GM19467 (cell line): Measurements from ENCODE around the gene PDE4D.

ENCODE experiments used
- ATAC-seq: cut with Tn5 transposase; IDR thresholded peaks from one replicate; pipeline ENCODE4 v1.9.1; 2021; ENCODE audit warnings: mild to moderate bottlenecking, moderate library complexity; ENCODE audit not compliant: unreplicated experiment

Gene PDE4D

DNA sequence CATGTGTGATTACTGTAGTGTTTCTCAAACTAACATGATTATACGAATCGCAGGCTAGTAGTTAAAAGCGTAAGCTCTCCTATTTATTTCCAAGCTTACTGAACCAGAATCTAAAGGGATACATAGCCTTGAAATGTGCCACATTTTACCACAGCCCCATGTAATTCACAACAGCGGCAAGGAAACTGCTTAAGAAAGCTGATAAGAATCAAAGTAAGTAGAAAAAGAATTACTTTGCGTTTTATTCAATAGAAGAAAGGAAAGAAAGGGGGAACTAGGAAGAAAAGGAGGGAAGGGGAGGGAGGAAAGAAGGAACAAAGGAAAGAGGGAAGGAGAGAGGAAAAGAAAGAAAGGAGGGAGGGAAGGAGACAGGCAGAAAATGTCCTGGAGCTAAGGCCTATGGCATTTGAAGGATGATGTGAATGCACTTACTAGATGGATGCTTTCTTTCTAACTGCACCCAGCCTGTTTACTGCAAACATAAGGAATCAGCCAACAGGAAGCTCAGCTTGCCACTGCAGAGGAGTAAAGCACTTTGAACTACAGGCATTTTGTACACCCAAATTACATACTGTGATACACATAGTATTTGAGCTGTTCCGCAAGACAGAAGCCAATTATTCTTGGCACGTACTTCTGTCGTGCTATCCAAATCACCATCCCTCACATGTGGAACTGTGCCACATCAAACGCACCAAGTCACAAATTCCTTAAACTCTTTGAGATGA lies 789.0 kb downstream of the PDE4D start:
- no peak for ATAC-seq

DNA sequence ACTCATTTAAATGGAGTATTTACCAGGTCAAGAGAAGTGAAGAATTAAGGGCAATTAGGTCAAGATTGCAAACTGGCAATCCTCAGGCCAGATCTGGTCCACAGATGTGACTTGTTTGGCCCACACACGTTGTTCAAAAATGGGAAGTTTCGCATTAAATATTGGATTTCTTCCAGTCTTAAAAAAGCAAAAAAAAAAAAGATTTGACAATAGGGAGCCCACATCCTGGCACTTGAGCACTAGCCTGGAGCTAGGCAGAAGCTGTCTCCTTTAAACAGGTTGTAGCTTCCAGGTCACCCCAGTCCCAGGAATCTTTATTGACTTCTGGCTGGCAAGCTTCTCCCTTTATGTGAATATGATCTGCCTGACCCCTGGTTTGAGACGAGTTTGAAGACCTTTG lies 790.2 kb downstream of the PDE4D start:
- no peak for ATAC-seq

DNA sequence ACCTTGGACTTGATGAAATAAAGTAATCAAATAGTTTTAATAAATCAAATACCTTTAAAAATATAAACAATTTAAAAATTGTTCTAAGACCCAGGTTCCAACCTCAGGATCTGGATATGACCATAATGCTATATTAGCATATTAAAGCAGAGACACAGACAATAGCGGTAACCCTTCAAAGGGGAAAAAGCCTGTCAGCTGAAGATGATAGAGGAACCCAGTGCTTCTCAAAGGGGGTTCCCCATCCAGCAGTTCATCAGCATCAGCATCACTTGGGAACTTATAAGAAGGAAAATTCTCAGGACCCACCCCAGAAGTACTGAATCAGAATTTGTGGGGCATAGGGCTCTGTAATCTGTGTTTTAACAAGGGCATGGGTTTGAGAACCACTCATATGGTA lies 791.1 kb downstream of the PDE4D start:
- no peak for ATAC-seq

DNA sequence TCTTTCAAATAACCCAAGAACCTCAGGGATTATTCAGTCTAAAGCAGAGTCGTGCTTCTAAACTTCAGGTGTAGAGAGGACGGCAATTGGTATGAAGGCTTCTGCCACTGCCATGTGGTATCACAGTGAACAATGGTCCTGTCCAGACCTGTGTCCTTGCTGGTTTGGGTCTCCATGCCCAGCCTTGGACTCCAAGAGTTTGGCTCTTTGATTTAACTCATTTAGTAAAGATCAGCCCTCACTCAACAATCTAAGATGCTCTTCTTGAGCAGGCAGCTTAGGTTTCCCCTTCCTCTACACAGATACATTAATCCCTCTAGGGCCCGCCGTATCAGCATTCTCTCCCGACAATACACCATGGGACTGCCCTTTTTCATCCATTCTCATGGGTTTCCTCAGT lies 792.7 kb downstream of the PDE4D start:
- no peak for ATAC-seq

DNA sequence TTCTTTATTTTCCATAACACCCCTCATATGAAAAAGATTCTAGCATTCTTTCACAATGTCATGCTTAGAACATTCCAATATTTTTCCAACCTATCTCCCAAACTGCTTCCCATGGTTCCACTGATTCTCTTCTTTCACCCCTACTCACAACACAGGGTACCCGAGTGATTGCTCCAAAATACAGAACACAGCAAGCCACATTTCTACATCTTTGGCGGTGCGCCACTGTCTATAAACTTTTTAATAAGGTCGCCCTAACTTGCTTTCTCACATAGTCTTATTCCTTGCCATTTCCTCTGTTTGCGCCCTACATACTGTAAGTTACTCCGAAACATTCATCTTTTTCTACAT lies 793.6 kb downstream of the PDE4D start:
- no peak for ATAC-seq

DNA sequence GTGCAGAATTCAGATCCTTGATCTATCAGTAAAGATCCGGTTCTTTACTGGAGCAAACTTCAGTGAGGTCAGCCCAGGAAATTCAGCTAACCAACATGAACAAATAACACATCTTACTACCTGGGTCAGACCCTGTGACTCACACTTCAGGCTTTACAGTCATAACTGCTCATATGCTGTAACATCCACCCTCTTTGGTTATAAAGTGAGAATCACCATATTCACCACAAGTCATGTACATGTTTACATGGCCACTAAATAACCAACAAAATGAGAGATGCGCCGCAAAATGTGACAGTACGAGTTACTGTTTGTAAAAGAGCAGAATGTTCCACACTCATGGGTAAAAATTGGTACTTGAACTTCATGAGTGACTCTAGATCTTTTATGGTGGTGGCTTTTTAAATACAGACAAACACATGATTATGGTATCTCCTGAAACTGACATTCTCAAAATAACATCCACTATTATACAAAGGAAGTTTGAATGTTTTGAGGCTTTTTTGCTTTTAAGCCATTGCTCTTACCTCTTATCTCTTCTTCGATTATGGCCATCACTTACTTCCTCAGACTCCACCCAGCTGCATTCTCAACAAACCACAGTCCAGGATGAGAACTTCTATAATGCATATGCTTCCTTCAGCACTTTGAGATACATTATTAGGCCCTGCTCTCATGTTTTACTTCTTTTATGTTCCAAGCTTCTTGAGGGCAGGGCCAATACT lies 794.1 kb downstream of the PDE4D start:
- no peak for ATAC-seq

DNA sequence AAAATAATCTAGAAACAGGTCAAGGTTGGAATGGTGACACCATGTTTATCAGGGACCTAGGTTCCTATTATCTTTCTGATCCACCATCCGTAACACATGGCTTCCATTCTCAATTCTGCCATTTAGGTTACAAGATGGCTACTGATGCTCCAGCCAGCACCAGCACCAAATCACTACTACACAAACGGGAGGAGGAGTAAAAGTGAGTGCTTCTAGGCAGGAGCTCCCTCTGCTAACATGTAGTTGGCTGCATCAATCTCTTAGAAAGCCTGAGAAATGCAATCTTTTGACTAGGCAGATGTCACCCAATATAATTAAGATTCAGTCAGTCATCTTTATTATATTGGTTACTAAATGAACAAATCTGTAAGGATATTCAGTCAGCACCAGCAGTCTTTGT lies 794.8 kb downstream of the PDE4D start:
- ATAC-seq: no peak

DNA sequence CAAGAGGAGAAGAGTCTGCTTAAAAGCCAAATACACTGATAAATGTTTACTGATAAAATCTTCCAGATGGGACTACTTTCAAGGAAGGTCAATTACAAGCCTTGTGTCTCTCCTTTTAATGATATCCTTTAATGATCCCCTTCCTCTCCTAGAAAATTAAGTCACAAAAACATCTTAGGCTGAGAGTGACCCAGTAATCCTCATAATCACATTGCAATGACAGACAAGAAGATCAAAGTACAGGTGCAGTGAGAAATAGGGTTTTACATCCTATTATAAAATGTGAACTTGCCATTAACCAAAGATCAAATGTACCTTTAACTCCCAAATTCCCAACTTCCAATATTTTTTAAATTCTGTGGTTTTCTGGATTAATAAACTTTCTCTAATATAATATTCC lies 795.8 kb downstream of the PDE4D start:
- no peak for ATAC-seq

DNA sequence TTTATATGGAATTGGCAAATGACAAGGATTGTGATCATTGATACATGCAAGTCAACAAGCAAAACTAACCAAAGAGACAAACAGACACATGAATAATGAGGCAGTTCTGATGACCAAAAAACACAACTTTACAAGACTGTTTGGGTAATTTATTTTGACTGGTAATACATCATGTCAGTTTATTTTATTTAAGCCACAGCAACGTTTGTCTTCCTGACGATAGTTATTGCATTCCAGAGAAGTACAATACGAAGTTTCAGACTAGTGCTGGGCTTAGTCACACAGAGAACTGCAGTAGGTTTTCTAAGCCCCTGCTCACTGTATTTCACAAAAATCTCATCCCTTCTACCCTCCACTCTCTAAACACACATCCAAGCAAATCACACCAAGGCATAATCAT lies 796.4 kb downstream of the PDE4D start:
- no peak for ATAC-seq

DNA sequence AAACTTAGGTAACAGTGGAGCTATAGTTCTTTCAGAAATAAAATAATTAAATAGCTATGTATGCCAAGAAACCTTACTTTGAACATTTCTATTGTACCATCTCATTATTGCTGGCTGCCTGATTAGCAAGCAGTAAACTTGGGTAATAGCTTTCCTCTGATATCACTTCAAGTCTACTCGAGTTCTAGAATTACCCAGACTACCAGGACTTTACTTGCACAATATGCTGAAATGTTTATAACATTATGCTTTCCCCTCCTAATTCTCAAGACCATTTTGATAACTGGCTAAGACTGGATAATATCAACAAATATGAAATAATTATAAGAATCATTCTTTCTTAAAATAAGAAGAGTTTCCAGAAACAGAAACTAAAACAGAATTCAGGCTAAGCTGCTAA lies 798.0 kb downstream of the PDE4D start:
- ATAC-seq: no peak

DNA sequence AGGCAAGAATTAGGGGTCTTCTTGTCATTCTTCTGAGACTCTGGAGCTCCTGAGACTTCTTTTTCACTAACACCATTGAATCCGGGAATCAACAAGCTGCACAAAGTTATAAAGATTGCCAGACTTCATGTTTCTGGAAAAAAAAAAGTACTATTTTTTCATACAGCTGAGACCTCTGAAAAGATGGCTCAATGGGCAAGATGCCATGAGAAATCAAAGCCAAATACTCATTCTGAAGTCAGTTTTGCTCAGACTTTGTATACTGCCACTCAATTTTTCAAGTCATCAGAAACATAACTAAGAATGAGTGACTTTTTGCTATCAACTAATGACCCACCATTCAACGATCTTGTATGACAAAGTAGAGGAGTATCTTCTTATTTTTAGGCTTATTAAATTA lies 798.7 kb downstream of the PDE4D start:
- ATAC-seq: no peak

DNA sequence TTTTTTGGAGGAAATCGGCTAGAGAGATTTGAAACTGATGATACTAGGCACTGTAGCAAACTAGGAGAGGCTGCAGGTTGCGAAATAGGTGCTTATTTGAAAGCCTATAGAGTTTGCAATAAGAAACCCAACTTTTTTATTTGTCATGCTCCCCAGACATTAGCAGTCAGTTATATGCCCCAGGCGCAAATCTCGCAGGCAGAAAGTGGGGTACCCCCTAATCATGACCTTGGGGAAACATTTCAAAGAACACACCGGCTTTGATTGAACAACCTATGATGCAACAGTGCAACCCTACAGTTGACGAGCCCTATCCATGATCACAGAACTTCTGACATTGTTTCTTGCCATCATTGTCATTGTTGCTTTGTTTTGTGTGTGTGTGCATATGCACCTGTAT lies 800.2 kb downstream of the PDE4D start:
- ATAC-seq: no peak

DNA sequence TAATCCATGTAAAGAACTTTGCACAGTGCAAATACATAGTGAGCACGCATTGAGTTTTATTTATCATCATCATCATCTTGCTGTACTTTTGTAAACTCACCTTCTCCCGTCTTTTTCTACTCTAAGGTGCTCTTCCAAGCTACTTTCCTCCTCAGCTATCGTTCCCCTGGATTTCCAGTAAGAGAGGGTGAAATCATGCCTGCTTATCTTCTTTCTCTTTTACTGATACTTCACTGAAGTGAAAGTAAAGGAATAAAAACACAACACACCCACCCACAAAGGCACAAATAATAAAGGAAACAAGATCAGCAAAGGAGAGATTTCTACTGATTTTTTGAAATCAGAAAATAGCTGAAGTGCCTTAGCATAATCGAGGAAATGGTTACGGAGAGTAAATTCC lies 800.8 kb downstream of the PDE4D start:
- no peak for ATAC-seq

DNA sequence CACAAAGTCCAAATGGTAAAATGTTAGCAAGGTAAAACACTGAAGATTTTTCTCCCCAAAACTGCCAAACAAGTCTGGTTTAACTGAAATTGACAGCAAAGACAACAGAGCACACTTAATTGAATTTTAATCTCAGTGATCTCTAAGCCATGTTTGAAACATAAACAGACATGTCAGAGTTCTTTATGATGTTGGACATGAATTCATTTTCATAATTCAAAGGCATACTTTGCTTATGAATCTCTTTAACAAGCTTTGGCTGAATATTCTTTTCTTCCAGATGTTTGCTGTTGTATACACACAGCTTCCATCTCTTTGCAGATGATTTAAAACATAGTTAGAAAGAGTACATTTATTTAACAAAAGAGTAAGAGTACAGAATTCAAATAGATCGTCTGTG lies 801.6 kb downstream of the PDE4D start:
- ATAC-seq: no peak

DNA sequence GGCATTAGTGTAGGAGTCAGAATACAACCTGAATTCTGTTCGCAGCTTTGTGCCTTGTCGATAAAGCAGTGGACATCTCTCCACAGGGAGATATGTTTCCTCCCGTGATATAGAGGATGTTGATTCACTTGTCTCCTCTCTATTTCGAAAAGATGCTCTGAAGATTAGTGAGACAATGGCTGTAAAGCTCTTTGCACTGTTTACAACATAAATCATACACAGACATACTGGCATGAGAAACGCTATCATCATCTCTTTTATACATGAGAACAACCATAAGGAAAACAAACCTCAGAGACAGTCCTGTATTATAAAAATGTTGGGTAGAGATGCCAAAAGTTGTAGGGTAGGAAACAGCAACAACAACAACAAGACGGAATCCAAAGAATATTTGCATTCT lies 803.2 kb downstream of the PDE4D start:
- no peak for ATAC-seq

DNA sequence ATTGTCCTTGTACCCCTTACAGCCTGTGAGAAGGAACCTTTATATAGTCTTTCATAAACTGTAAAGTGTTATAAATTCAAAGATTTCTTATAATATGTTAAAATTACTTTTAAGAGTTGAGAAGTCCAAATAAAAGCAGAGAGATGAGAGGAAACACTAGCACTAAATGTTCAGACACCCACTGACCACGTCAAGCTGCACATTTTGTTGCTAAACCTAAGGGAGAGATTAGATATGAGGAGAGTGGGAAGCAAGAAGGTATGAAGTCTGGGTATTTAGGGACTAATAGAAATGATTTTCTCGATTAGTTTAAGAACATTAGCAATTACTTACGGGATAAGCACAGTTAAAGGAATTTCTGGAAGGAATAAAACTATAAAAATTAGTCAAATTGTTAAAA lies 803.8 kb downstream of the PDE4D start:
- ATAC-seq: no peak

DNA sequence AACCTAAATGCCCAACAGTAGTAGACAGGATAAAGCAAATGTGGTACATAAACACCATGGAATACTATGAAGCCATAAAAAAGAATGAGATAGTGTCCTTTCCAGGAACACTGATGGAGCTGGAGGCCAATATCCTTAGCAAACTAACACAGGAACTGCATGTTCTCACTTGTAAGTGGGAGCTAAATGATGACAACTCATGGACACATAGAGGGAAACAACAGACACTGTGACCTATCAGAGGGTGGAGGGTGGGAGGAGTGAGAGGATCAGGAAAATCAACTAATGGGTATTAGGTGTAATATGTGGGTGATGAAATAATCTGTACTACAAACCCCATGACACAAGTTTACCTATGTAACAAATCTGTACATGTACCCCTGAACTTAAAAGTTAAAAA lies 805.0 kb downstream of the PDE4D start:
- ATAC-seq: no peak

DNA sequence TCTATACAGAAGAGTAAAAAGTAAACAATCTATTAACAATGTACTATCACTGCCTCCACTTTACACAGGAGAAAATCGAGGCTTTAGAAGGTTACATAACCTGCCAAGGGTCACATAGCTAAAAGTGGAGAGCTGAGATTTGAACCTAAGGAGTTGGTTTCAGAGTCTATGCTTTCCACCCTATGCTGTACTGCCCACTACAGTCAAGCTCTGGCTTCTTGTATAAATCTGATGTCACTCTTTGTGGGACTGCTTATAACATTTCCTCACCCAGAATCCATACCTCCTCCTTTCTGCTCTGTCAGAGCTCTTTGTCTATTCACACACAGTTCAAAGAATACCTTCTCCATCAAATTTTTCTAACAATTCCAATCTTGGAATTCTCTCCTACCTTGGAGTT lies 807.5 kb downstream of the PDE4D start:
- ATAC-seq: no peak

DNA sequence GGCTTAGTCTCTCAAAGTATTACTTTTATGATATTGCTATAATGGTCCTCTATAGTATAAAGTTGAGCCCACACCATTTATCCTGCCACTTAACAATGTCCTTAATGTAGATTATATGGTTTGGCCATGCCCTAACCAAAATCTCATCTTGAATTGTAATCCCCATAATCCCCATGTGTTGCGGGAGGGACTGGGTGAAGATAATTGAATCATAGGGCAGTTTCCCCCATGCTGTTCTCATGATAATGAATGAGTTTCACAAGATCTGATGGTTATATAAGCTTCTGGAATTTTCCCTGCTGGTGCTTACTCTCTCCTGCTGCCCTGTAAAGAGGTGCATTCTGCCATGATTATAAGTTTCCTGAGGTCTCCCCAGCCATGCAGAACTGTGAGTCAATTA lies 811.8 kb downstream of the PDE4D start:
- ATAC-seq: no peak

DNA sequence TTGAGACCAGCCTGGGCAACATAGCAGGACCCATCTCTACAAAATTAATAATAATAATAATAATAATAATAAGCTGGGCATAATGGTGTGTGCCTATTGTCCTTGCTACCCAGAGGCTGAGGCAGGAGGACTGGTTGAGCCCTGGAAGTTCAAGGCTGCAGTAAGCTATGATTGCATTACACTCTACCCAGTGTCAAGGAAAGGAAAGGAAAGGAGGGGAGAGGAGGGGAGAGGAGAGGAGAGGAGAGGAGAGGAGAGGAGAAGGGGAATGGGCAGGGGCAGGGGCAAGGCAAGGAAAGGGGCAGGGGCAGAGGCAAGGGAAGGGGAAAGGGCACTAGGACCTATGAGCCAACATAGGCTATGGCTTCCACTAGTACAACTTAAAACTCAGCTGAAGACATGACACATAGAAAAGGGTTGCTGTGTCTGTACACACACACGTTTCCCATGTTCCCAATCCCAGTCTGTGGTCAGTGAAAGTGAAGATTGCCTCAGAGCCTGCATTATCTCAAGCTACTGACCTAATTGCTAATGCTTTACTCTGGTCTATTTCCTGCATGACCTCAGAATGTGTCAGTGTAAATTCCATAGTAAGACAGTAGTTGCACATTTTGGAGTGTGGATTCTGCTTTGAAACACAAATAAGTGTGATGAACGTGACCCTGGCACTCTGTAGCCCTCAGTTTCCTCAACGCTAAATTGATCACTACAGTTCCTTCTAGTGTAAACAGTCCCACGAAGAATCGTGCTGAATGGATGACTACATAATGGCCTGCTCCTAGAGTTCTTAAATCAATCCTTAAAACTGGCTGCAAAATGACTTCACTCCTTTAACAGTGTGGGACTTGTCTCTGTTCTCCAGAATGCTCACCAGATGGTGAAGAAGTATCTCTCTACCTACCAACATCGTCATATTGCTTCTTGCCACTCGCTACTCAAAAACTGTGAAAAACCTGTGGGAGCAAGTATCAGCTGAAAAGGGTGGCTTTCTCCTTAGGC lies 813.6 kb downstream of the PDE4D start:
- ATAC-seq: no peak

DNA sequence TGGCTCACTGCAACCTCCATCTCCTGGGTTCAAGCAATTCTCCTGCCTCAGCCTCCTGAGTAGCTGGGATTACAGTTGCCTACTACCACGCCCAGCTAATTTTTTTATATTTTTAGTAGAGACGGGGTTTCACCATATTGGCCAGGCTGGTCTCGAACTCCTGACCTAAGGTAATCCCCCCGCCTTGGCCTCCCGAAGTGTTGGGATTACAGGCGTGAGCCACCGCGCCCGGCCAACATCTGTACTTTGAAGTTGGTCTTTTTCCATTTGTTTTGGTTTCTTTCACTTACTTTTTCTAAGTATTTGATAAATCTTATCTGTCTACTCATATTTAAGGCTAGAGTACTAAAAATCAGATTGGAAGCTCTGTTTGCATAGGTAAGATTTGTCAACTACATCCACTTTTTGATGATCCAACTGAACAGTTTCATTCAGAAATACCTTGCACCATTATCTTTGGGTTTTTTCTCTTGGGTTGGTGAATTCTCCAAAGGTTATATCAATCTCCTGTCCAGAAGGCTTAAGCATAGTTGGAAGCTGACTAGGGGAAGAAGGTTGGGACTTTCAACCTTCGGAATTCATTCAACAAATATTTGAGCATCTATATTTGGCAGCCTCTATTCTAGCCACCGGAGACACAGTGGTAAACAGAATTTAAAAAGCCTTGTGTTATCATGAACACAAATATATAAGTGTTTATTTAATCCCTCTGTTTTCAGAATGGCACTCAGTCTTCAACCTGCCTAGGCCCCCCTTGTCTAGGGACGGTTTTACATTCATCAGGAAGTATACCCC lies 821.6 kb downstream of the PDE4D start:
- no peak for ATAC-seq
